ENCODE data around the gene GSE1.
A peak's percentile ranks its signal among the peaks of the same experiment; 100 is the strongest.

GSE1 gene

DNA sequence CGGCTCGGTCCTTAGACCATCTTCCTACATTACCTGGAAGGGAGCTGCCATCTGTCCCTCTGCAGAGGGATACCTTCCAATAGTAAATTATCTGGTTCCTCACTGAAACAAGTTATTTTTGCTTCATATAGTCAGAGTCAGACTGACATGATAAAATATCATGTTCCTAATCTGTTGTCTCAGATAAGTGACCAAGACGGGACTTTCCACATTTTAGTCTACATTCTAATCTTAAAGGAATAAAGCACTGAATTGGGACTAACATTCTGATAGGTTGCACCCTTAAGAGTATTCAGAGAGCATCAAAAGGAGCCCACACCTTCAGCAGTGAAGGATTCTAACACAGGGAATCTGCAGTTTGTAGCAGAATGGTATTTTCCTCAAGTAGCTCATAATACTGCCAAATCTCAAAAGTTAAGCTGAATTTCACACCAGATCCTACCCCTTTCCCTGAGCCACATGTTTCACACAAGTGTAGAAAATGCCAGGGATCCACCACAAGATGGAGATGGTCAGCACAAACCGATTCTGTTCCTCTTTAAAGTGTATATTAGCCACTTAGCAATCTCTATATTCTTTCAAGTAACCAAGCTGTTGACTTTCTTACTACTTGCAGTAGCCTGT lies 62.2 kb downstream of the GSE1 start:
- no peak for DNase-seq (ENCODE audit: low read depth in 2 of 3, low spot score in 2 of 3)

DNA sequence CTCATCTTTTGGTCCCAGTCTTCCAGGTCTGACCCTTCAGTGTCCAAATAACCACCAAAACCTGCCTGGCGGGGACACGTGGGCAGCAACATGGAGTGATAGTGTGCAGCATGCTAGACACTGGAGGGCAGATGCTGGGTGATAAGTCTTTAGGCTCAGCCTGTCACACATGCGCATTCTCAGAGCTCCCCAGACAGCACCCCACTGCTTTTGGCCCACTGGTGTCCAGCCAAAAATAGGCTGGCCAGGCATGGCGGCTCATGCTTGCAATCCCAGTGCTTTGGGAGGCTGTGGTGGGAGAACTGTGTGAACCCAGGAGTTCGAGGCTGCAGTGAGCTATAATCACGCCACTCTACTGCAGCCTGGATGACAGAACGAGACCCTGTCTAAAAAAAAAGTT lies 63.3 kb downstream of the GSE1 start:
- no peak for DNase-seq (ENCODE audit: low read depth in 2 of 3, low spot score in 2 of 3)

DNA sequence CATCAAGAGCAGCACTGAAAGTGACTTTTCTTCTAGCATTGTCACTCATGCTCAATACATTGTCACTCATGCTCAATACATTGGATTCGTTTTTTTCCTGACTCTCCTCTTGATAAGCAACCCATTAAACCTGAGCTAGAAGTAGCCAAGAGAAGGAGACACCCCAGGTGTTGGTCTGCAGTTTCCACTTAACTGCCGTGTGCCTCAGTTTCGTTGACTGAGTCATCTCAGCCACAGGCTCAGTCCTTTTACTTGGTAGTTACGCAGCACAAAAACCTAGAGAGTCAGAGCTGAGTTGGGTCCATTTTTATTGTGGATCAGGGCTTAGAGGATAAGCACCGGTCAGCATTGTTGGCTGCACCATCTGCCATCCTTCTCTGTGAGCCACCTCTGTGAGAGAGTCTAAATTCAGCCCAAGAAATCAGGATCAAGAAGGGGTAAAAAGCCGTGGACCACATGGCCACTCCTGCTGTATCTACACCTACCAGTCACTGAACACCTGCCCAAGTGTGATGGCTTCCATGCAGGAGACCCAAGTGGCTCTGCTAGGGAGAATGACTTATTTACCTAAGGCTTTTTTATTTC lies 64.4 kb downstream of the GSE1 start:
- DNase-seq (ENCODE audit: low read depth in 2 of 3, low spot score in 2 of 3) = no peak

DNA sequence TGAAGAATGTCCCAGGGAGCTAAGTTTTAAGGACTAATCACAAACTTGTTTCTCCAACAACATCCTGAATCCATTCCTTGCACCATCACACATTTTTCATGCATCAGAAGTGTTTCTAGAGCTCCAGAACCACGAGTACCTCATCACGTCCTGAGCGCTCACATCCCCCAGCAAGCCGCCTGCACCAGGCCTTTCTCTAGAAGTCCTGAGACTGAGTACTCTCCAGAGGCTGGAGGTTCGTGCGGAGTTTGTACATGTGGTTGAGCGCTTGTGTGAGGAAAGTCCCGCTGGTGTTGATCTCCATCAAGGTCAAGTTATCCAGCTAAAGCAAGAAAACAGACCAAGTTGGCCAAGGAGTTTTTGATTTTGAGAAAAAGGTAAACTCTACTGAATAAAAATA lies 64.9 kb downstream of the GSE1 start:
- no peak for DNase-seq (ENCODE audit: low read depth in 2 of 3, low spot score in 2 of 3)

DNA sequence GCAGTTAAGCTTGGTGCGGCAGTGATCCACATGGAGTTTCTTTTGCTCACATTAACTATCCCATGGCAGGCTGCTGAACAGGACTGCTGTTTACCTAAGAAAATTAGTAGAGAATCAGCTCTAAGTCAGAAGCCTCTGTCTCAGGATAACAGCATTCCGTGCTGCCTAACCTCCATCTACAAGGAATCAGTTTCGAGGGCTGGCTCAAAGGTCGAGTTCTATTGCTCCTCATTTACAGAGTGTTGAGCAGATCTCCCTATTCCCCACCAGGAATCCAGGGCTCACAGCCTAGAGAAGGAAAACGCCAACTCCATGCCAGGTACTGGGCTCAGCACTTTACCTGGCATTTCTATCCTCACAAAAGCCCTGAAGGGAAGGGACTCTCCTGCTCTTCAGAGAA lies 65.7 kb downstream of the GSE1 start:
- no peak for DNase-seq (ENCODE audit: low read depth in 2 of 3, low spot score in 2 of 3)

DNA sequence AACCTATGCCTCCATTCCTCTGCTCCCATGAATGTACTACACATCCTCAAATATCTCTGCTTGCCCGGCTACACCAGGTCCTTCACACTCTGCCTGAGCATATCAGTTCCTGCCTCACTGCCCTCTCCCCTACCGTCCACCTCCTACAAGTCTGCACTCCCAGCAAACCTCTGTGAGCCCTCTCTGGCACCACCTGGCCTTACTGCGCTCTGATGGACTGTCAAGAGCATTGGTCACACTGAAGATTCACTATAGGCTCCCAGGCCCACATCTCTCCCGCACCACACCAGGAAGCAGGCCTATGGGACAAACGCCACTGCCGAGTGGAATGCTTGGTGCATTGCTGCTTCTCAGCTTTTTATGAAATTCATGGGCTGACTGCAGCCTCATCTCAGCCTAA lies 66.7 kb downstream of the GSE1 start:
- DNase-seq (ENCODE audit: low read depth in 2 of 3, low spot score in 2 of 3) = no peak

DNA sequence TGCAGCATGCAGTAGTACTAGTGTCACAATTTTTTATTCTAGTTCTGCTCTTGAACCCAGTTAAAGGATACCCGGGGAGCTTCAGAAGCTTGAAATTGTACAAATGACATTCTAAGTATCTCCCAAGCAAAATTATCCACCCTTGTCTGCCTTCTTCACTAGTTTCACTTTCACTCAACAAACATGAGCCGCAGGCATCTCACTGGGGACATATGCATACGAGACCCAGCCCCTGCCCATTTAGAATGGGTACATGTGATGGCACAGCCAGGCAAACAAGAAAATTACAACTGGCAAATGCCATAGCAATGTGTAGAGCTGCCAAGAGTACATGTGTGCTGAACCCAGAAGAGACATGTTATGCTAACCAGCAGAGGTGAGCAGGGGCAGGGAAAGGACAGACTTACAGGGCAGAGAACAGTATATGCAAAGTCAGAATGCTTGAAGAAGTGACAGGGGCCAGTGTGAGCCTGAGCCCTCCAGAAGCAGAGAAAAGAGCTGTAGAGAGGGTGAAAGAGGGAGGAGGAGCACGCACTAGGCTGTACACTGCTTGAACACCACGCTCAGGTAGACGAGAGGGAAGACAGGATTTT lies 67.3 kb downstream of the GSE1 start:
- DNase-seq (ENCODE audit: low read depth in 2 of 3, low spot score in 2 of 3) = no peak

DNA sequence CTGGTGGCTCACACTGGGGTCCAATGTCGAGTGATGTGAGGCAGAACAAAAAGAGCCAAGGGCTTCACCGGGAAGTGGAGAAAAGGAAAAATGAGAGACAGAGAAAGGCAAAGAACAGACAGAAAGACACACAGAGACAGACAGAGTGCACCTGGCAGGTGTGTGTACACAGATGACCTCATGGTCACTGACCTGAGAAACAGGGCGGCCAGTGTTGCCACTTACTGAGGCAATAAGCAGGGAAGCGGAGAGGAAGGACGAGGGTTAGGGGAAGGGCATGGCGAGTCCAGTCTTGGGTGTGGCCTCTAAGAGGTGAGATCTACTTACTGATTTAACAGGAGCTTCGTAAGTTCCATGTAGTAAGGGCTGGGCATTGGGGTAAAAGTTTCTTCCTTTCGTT lies 68.1 kb downstream of the GSE1 start:
- DNase-seq (ENCODE audit: low read depth in 2 of 3, low spot score in 2 of 3) = no peak

DNA sequence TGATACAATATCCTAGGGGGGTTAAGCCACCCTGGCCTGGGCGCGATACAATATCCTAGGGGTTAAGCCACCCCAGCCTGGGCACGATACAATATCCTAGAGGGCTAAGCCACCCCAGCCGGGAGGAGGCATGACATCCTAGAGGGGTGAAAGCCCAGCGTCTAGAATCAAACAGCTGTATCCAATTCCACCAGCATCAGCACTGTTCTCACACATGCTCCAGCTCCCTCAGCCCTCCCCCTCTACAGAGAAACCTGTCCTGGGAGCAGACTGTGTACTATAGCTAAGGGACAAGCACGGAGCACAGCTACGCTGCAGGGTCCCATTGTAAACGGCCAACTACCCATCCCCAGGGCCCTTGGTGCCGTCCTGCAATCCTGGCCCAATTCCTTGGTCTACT lies 69.4 kb downstream of the GSE1 start:
- no peak for DNase-seq (ENCODE audit: low read depth in 2 of 3, low spot score in 2 of 3)

DNA sequence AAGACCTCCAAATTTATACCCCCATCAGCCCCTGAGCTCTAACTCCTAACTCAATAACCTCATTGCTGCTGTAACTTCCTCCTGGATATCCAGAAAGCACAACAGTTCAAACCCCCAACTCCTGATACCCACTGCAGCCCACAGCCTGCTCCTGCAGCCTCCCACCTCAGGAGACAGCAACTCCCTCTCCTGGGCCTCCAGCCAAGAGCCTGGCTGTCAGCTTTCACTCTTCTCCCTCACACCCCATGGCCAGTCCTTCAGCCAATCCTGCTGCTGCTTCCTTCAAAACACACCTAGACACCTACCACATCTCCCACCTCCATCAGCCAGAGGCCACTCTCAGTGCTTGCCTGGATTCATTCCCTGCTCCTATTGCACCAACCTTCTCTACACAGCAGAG lies 70.2 kb downstream of the GSE1 start:
- no peak for DNase-seq (ENCODE audit: low read depth in 2 of 3, low spot score in 2 of 3)

DNA sequence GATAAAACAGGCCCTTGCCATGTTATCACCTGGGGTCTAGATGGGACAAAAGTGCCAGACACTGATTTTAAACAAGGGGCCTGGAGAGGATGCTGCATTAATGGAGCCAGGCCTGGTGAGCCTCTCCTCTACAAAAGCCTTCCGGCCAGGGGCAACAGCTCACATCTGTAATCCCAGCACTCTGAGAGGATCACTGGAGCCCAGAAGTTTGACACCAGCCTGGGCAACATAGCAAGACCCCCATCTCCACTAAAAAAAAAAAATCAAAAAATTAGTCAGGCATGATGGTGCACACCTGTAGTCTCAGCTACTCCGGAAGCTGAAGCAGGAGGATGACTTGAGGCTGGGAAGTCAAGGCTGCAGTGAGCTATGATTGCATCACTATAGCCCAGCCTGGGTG lies 72.1 kb downstream of the GSE1 start:
- DNase-seq (ENCODE audit: low read depth in 2 of 3, low spot score in 2 of 3) = no peak

DNA sequence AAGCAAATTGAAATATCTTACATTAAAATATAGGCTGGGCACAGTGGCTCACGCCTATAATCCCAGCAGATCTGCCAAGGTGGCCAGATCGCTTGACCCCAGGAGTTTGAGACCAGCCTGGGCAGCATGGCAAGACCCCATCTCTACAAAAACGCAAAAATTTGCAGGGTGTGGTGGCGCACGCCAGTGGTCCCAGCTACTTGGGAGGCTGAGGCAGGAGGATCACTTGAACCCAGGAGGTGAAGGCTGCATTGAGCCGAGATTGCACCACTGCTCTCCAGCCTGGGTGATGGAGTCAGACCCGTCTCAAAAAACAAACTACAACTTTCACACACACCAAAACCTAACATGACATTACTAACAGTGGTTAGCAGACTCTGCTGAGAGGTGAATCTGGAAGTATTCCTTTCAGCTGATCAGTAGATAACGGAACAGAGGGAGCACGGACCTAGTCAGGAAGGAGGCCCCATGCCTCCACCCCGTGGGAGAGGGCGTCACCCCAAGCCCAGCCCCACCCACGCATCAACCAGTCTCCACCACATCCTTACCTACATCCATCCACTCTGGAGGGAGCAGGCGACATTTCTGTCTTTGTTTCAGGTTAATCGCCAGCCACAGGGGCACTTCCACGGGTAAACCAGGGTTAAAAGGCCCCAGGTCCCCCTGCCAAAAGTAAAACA lies 73.9 kb downstream of the GSE1 start:
- DNase-seq (ENCODE audit: low read depth in 2 of 3, low spot score in 2 of 3) = no peak

DNA sequence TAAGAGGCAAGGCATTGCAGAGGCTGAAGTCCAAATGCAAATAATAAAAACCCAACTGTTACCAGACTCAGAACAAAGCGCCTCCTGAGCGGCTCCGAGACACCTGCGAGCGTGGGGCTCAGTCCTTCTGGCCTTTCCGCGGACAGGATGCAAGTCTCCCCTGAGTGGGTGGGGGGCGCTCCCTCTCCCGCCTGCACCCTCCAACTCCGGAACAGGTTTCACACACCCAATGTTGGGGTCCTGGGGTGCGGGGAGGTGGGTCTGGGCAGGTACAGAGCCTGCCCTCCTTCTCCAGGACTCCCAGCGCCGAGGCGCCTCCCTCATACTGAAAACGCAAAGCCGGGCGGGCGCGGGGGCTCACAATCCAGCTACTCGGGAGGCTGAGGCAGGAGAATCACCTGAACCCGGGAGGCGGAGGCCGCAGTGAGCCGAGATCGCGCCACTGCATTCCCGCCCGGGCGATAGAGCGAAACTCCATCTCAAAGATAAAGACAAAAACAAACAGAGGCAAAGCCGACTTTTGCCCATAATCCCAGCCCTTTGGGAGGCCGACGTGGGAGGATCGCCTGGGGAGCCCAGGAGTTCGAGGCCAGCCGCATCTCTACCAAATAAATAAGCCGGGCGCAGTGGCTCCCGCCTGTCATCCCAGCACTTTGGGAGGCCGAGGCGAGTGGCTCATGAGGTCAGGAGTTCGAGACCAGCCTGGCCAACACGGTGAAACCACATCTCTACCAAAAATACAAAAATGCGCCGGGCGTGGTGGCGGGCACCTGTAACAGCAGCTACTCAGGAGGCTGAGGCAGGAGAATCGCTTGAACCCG lies 74.7 kb downstream of the GSE1 start:
- peak in 1 of 3 experiments; percentile 3 for DNase-seq (ENCODE audit: low read depth in 2 of 3, low spot score in 2 of 3)

DNA sequence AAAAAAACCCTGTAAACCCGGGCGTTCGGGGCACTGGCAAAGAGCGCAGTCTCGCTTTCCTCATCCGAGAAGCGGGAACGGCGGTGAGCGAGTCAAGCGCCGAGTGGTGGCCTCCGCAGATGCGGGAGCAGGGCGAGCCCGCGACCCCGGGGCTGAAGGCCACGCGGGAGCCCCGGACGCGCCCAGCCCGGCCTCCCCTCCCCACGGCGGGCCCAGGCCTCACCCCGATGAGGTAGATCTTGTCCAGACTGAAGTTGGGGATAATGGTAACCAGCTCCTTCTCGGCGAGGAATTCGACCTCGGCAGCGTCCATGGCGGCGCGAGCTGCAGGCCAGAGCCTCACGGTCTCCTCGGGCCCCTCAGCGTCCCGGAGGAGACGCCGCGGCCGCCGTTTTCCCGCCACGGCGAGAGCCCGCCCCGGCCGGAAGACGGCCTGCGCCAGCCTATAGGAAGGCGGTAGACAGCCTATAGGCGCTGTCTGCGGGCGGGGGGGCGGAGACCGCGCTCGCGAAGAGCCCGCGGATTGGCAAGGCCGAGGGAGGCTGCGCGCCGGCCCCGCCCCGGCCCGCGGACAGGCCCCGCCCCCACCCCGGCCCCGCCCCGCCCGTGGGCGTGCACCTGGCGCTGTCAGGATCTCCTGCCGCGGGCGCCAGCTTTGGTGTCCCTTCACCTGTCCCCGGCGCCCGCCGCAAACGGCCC lies 75.6 kb downstream of the GSE1 start, which contains the start of gene GINS2:
Gene GINS2, minus strand, starts transcription at position 369 of the 699 bp plus-strand sequence. Its CDS starts 56 bp downstream, at position 313.
- DNase-seq (ENCODE audit: low read depth in 2 of 3, low spot score in 2 of 3) = peak; percentile 60 to 90 (median 60)

DNA sequence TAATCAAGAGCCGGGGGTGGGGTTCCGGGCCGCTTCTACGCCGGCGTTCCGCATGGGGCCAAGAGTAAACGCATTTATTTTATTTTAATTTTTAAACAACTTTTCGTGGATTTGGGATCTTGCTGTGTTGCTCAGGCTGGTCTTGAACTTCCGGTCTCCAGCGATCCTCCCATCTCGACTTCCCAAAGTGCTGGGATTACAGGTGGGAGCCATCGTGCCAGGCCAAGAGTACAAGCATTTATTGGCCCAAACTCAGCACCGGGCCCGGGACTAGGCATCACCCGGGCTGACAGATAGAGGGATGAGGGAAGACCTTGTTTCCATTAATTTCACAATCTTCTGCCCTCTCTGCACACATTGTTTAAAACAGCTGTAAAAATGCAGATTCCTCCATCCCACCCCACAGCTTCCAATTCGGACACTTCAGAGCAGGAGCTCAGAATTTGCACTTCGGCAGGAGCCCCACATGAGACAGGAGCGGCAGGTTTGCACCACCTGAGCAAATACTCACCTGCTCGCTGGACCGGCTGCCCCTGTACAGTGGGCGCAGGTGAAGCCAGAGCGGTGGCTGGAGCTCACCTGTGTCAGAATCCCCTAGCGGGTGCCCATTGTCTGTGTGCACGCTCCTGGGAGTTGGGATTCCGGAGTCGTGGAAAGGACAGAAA lies 76.3 kb downstream of the GSE1 start:
- no peak for DNase-seq (ENCODE audit: low read depth in 2 of 3, low spot score in 2 of 3)

DNA sequence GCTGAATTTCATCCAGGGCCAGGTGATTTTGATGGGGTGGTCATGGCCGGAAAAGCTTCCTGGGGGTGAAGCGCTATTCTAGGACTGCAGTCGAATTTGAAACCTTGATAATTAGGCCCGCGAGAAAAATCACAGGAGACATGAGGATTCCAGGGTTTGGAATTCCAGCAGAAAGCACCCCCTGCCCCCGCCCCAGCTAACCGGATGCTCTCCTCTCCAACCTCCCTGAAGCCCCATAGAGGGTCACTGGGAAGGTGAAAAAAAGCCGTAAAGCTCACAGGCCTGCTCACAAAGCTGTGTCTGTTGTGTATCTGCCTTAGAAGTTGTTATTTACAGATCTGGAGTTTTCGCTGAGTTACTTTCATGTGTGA lies 76.8 kb downstream of the GSE1 start:
- no peak for DNase-seq (ENCODE audit: low read depth in 2 of 3, low spot score in 2 of 3)

DNA sequence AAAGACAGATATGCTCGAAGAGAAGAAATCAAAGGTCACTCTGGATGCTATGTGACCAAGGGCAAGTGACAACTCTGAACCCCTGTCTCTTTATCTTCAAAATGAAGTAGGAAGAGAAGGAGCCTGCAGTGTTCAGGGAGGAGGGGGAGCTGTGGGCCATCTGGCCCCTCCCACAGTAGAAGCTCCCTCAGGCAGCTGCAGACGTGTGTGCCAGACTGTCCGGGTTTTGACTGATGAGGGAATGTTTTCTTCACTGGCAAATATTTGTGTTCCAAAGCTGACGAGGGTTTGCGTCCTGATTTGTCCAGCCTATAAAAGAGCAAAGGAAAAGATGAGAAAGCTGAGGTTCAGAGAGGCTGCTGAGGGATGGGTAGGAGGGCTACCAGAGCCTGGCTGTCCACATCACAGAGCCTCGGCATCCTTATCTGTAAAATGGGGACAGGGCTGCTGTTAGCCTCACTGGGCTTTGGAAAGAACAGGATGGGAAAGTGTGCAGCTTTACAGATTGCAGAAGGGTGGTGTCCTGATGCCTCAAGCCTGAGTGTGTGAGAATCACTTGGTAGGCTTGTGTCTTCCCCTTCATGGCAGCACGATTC lies 77.4 kb downstream of the GSE1 start:
- no peak for DNase-seq (ENCODE audit: low read depth in 2 of 3, low spot score in 2 of 3)

DNA sequence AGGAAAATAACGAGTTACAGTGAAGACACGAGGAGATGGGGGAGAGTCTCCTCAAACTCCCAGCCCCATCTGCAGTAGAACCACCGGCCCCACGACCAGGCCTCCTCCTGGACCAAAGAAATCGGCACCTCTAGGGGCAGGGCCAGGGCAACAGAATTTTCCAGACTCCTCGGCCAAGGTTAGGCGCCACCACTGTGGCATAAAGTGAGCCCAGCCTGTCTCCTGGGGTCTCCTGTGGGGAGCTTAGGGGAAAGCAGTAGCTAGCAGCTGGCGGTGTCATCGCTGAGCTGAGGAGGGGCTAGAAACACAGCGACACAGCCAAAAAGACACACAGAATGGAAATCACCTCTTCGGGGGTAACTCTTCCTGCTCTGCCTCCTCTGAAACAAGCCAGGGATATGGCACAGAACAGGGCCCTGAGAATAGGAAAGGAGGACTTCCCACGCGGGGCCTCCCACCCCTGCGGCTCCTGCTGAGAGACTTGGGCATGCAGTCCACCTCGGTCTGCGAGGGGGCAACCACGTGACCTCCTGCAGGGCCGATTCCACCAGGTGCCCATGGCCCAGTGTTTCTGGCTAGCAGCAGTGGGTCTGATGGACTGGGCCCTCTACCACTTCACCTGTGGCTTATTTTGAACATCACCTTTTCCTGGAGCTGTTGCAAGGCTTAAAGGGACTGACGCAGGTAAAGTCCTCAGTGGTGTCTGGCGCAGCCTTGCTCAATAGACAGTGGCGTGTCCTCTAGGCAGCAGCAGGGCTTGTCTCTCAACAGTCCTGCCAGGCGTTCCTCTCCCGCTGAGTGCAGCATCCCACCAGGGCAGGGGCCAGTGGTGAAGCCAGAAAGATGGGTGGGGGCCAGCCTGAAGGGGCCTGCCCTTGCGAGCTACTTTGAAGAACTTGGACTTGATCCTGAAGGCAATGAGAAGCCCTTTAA lies 82.3 kb downstream of the GSE1 start:
- no peak for DNase-seq (ENCODE audit: low read depth in 2 of 3, low spot score in 2 of 3)

DNA sequence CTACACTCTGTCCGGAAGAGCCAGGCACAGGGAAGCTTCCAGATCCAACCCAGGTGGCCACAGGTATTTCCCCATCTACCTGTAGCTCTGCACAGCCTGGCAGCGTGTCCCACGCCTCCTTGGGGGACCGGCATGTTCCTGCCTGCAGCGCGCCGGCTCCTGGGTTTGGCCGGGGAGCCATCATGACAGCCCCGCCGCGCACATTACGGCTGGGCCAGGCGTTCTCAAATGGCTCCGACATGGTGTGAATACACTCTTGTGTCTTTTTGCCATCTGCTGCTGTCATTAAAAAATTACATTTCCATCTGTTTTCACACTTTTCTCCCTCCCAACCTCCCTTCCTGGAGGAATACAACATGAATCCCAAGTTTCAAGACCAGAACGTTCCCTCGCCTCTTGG lies 83.7 kb downstream of the GSE1 start:
- no peak for DNase-seq (ENCODE audit: low read depth in 2 of 3, low spot score in 2 of 3)

Measured in activated CD8-positive, alpha-beta memory T cell treated with anti-CD3 and anti-CD28 coated beads for 48 hours (primary cell).